HCT116 (cell line): ENCODE data around the gene RNF11. TPM values are rescaled to one million over a fixed set of nuclear protein-coding genes. Genes with fewer than 3 reads are reported as not detected.

ENCODE experiments used
- ATAC-seq: fragments of 200-7000 bp; cut with Tn5 transposase; 2 replicates; pipeline ENCODE4 v1.9.1; 2020; ENCODE audit warnings: mild to moderate bottlenecking, moderate library complexity
- BruUV-seq: library from RNA; stranded (reverse); fragments of 400-500 nt; replicated peaks from 2 replicates; lab custom pipeline; 2021; lab: Mats Ljungman, UMichigan
- CTCF ChIA-PET: fragments of 300-600 bp; sonication (Branson Sonifier 250); formaldehyde crosslinking; loops from one replicate; lab custom pipeline; 2021; ENCODE audit warnings: antibody characterized with exemption; lab: Charles Lee
- POLR2A ChIA-PET: fragments of 300-600, 350-600 bp; sonication (Branson Sonifier 250); formaldehyde crosslinking; loops from one replicate; lab custom pipeline; 2021; ENCODE audit warnings: antibody characterized with exemption; lab: Charles Lee
- RAD21 ChIA-PET, 2 experiments: fragments of 300-600 bp; sonication (Branson Sonifier 250); formaldehyde crosslinking; loops; one replicate each; lab custom pipeline; 2023; ENCODE audit warnings: low total read pairs in 2 of 2; ENCODE audit not compliant: uncharacterized antibody in 2 of 2, unreplicated experiment in 2 of 2, low non-redundant PET in 1 of 2; lab: Charles Lee
- DNase-seq: peaks from one replicate; pipeline ENCODE4 v3.0.0-alpha.2; 2010; ENCODE audit warnings: low read depth, low spot score
- H2AFZ ChIP-seq: fragments of 200-600 bp; shearing (Covaris generic), sonication (generic); 2 replicates; pipeline ENCODE4 v1.6.1; 2017; ENCODE audit warnings: low read depth, mixed run types, mixed read lengths, antibody characterized with exemption, low read length; ENCODE audit not compliant: poor library complexity, severe bottlenecking
- H3K27ac ChIP-seq: 2 replicates; pipeline ENCODE4 v1.5.1; 2012; ENCODE audit warnings: low read depth, low read length
- H3K27me3 ChIP-seq: fragments of 200-600 bp; sonication (generic); 2 replicates; pipeline ENCODE4 v1.6.1; 2016; ENCODE audit warnings: mixed run types, low read length, mixed read lengths; ENCODE audit not compliant: insufficient read depth
- H3K36me3 ChIP-seq, 2 experiments: fragments of 200-500 bp in 1 of 2; fragments of 200-600 bp in 1 of 2; sonication (Bioruptor generic) in 1 of 2; sonication (generic) in 1 of 2; 2 replicates each; pipeline versions ENCODE4 v1.5.1 to v1.6.1; 2014 to 2016; ENCODE audit warnings: low read length in 2 of 2, inconsistent platforms in 1 of 2, mixed read lengths in 1 of 2, mixed run types in 1 of 2; ENCODE audit not compliant: insufficient read depth in 2 of 2, control insufficient read depth in 1 of 2
- H3K4me1 ChIP-seq, 2 experiments: fragments of 200-600 bp in 1 of 2; sonication (generic) in 1 of 2; 2 replicates each; pipeline versions ENCODE4 v1.5.1 to v1.6.1; 2012 to 2017; ENCODE audit warnings: low read length in 2 of 2, inconsistent platforms in 1 of 2, mild to moderate bottlenecking in 1 of 2, mixed read lengths in 1 of 2, mixed run types in 1 of 2, moderate library complexity in 1 of 2; ENCODE audit not compliant: insufficient read depth in 2 of 2, control insufficient read depth in 1 of 2
- H3K4me2 ChIP-seq: fragments of 200-600 bp; sonication (generic); 2 replicates; pipeline ENCODE4 v1.6.1; 2017; ENCODE audit warnings: mixed run types, low read length, mixed read lengths
- H3K4me3 ChIP-seq, 2 experiments: fragments of 200-600 bp in 1 of 2; sonication (generic) in 1 of 2; replicated peaks in 1 of 2; 2 replicates each; pipeline ENCODE4 v1.5.1; 2011 to 2016; ENCODE audit warnings: low read length in 2 of 2, control low read depth in 1 of 2, low read depth in 1 of 2, mild to moderate bottlenecking in 1 of 2, mixed read lengths in 1 of 2, mixed run types in 1 of 2
- H3K79me2 ChIP-seq: fragments of 200-600 bp; sonication (generic); 2 replicates; pipeline ENCODE4 v1.6.1; 2017; ENCODE audit warnings: mild to moderate bottlenecking, mixed run types, low read length, moderate library complexity, mixed read lengths; ENCODE audit not compliant: insufficient read depth
- H3K9ac ChIP-seq: fragments of 200-600 bp; sonication (generic); 2 replicates; pipeline ENCODE4 v1.6.1; 2016; ENCODE audit warnings: low read length, mixed read lengths
- H3K9me2 ChIP-seq: fragments of 200-600 bp; sonication (generic), shearing (Covaris generic); 2 replicates; pipeline ENCODE4 v1.6.1; 2017; ENCODE audit warnings: mixed run types, mild to moderate bottlenecking, moderate library complexity; ENCODE audit not compliant: insufficient read depth
- H3K9me3 ChIP-seq, 2 experiments: fragments of 200-500 bp in 1 of 2; fragments of 200-600 bp in 1 of 2; sonication (Bioruptor generic) in 1 of 2; sonication (generic) in 1 of 2; 2 replicates each; pipeline ENCODE4 v1.6.1; 2014 to 2017; ENCODE audit warnings: low read length in 2 of 2, mixed read lengths in 2 of 2, inconsistent platforms in 1 of 2, low read depth in 1 of 2, mild to moderate bottlenecking in 1 of 2, mixed run types in 1 of 2, moderate library complexity in 1 of 2; ENCODE audit not compliant: control insufficient read depth in 1 of 2, insufficient read depth in 1 of 2
- H4K20me1 ChIP-seq: fragments of 200-600 bp; sonication (generic), shearing (Covaris generic); 2 replicates; pipeline ENCODE4 v1.6.1; 2017; ENCODE audit warnings: mixed run types, mild to moderate bottlenecking, moderate library complexity; ENCODE audit not compliant: insufficient read depth
- CEBPB ChIP-seq: IDR thresholded peaks from 2 replicates; pipeline ENCODE4 v1.6.1; 2012; ENCODE audit warnings: low read depth
- CTCF ChIP-seq, 3 experiments: fragments of 200-600 bp in 1 of 3; sonication (generic) in 1 of 3; IDR thresholded peaks in 2 of 3; conservative IDR thresholded peaks in 1 of 3; 2 replicates each; pipeline ENCODE4 v1.5.1; 2012 to 2017; ENCODE audit warnings: low read depth in 2 of 3, low read length in 2 of 3, antibody characterized with exemption in 1 of 3, borderline replicate concordance in 1 of 3, control low read depth in 1 of 3, mild to moderate bottlenecking in 1 of 3, mixed read lengths in 1 of 3, mixed run types in 1 of 3, moderate library complexity in 1 of 3; ENCODE audit not compliant: insufficient read depth in 1 of 3
- EZH2phosphoT487 ChIP-seq: fragments of 200-600 bp; IDR thresholded peaks from 2 replicates; pipeline ENCODE4 v1.6.1; 2018; ENCODE audit warnings: antibody characterized with exemption, borderline replicate concordance
- FOSL1 ChIP-seq: IDR thresholded peaks from 2 replicates; pipeline ENCODE4 v1.6.1; 2012; ENCODE audit warnings: low read depth
- JUND ChIP-seq: IDR thresholded peaks from 2 replicates; pipeline ENCODE4 v1.6.1; 2012
- MAX ChIP-seq: IDR thresholded peaks from 2 replicates; pipeline ENCODE4 v1.6.1; 2012
- POLR2A ChIP-seq: IDR thresholded peaks from 2 replicates; pipeline ENCODE4 v1.7.0; 2011; ENCODE audit warnings: borderline replicate concordance; ENCODE audit not compliant: insufficient read depth, insufficient read length; ENCODE audit errors: extremely low read depth
- POLR2AphosphoS5 ChIP-seq: IDR thresholded peaks from 2 replicates; pipeline ENCODE4 v1.6.1; 2011; ENCODE audit warnings: mild to moderate bottlenecking, low read depth, low read length, moderate library complexity
- SP1 ChIP-seq: IDR thresholded peaks from 2 replicates; pipeline ENCODE4 v1.6.1; 2012; ENCODE audit warnings: low read depth
- TCF7L2 ChIP-seq: IDR thresholded peaks from 2 replicates; pipeline ENCODE4 v1.7.0; 2011; ENCODE audit warnings: borderline replicate concordance, inconsistent platforms; ENCODE audit not compliant: insufficient read depth, insufficient read length; ENCODE audit errors: extremely low read depth
- YY1 ChIP-seq: IDR thresholded peaks from 2 replicates; pipeline ENCODE4 v1.6.1; 2011; ENCODE audit warnings: low read length, low read depth, moderate library complexity, mild to moderate bottlenecking; ENCODE audit not compliant: insufficient replicate concordance; ENCODE audit errors: extremely low read depth
- ZBTB33 ChIP-seq: IDR thresholded peaks from 2 replicates; pipeline ENCODE4 v1.6.1; 2011; ENCODE audit warnings: mild to moderate bottlenecking, low read length, moderate library complexity; ENCODE audit not compliant: insufficient replicate concordance; ENCODE audit errors: extremely low read depth
- ZNF274 ChIP-seq: fragments of 200-500 bp; sonication (Bioruptor generic); IDR thresholded peaks from 2 replicates; pipeline ENCODE4 v1.6.1; 2014; ENCODE audit warnings: mild to moderate bottlenecking, low read depth, low read length, inconsistent platforms
- intact Hi-C: fragments of 100-400 bp; cut with micrococcal nuclease; formaldehyde crosslinking; loops from 2 replicates; pipeline ENCODE4 v1.10.0; 2022
- total RNA-seq: library from RNA; stranded (reverse); gene quantifications from one replicate; pipeline ENCODE4 v1.2.1, GENCODE V29; 2021; ENCODE audit not compliant: unreplicated experiment
- TF ChIP-seq, protein P1 (sequence below): IDR thresholded peaks from 2 replicates; pipeline ENCODE4 v1.6.1; 2012

The RNF11 gene
- total RNA-seq, 1 experiment from 2014 or later: 60.9 TPM

DNA sequence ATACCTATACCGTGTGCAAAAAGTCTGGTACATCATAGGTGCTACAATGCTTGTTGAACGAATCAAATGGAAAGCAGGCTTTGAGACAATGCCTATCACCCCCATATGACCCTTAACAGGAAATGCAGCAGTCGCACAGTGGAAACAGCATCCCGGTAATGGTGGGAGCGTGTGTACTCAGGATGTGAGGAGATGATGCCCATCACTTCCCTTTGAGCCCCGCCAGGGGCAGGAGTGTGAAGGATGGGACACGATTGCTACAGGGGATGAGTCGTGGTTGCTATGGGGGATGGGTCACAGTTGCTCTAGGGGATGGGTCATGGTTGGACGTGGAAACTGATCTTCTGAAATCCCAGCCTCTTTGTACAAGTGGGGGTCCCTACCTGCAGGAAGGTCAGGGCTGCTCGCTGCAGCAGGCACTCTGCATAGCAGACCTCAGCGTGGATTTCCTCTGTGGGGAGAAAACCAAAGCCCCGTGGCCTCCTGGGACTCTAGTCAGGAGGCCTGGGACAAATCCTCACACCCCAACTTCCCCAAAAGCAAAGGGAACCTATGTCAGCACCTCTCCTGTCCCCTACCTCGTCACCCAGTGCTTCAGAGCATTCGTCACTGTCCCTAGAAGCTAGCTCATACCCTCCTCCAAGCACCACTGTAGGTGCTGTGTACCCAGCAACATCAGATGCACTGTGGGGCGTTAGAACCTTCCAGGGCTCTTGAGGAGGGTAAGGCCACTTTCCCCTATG lies 75.0 kb downstream of the RNF11 start:
- no peaks in the 10 kb centered on the region for H3K9me2 ChIP-seq
- H3K9ac ChIP-seq: no peak overlapping the region
- ChIA-PET POLR2A (no interaction called here), CTCF (no interaction called here), RAD21 (no interaction called here)
- BruUV-seq: no TSS peak
- H2AFZ ChIP-seq: no peak overlapping the region
- H3K4me1 ChIP-seq: peaks cover 14 to 28% of the 10 kb centered on the region in 2 experiments
- DNase-seq: no peak
- no peaks in the 10 kb centered on the region for H3K36me3 ChIP-seq
- ATAC-seq: no peak
- no peak overlapping the region for H3K4me2 ChIP-seq
- no peak overlapping the region for H3K4me3 ChIP-seq
- no peaks in the 10 kb centered on the region for H3K79me2 ChIP-seq
- no peaks in the 10 kb centered on the region for H4K20me1 ChIP-seq
- H3K9me3 ChIP-seq: no peaks in the 10 kb centered on the region
- TF ChIP-seq CEBPB: no peak
- TF ChIP-seq ZBTB33: no peak
- TF ChIP-seq YY1: no peak
- TF ChIP-seq, protein P1, sequence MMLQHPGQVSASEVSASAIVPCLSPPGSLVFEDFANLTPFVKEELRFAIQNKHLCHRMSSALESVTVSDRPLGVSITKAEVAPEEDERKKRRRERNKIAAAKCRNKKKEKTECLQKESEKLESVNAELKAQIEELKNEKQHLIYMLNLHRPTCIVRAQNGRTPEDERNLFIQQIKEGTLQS: no peak
- no peak for TF ChIP-seq MAX
- no peak for TF ChIP-seq SP1
- no peak for TF ChIP-seq POLR2AphosphoS5
- TF ChIP-seq JUND: no peak
- no peak for TF ChIP-seq ZNF274
- TF ChIP-seq POLR2A: no peak
- no peak for TF ChIP-seq FOSL1
- no peak for TF ChIP-seq CTCF (IDR thresholded peaks at IDR 0.05 in 2 of 3, conservative IDR thresholded peaks at IDR 0.05 in 1 of 3; ENCODE audit: borderline replicate concordance in 1 of 3, insufficient read depth in 1 of 3, low read depth in 2 of 3, low read length in 2 of 3)
- TF ChIP-seq EZH2phosphoT487: no peak
- TF ChIP-seq TCF7L2: no peak
- intact Hi-C loops: no loop called here
- H3K27ac ChIP-seq: no peak overlapping the region
- no peaks in the 10 kb centered on the region for H3K27me3 ChIP-seq
